Stimulated activated CD4-positive, alpha-beta T cell treated with anti-CD3 and anti-CD28 coated beads, Interleukin-12 subunit alpha, Interleukin-12 subunit beta, amount 100 ng/mL, for 24 hours (primary cell): Measurements from ENCODE around the gene IGFBP3.

Experiments
- DNase-seq, 2 experiments: peaks; one replicate each; pipeline ENCODE4 v3.0.0-alpha.2; 2020; ENCODE audit warnings: low read depth in 2 of 2

IGFBP3 gene

DNA sequence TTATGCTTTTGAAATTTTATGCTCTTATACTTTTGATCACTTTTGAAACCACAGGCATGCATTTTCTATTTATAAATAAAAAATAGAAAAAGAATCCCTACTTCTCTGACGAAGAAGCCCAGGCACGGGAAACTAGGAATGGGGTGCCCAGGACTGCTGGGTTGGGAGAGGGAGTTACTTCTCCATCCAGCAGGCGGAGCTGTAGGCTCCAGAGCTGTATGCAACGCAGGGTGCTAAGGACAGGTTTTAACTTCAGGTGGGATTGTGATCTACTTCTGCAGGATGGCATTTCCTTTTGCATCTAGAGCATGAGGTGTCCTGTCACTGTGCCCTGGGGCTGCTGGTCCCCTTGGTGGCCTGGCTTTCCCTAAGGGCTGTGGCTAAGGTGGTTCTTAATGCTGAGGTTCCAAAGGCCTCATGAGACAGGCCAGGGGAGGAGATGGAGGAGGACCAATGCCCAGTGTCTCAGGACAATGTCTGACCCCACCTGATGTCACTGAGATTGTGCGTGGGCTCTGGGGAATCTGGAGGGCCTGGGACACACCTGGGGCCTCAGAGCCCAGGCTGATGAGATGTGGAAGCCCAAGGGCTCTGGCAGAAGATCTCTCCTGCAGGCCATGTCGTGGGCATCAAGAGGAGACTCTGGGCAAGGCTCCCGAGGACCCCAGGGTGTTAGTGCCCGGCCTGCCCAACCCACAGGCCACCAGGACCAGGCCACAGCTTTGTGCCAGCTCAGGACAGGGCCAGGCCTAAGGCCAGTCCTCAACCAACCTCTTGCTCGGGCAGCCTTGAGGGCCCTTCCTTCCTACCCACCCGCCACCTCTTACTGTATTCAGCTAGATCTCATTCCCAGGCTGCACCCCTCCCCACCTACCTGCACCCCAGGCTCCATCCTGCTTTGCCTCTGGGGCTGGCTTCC lies 48.7 kb downstream of the IGFBP3 start:
- DNase-seq, result no peak

DNA sequence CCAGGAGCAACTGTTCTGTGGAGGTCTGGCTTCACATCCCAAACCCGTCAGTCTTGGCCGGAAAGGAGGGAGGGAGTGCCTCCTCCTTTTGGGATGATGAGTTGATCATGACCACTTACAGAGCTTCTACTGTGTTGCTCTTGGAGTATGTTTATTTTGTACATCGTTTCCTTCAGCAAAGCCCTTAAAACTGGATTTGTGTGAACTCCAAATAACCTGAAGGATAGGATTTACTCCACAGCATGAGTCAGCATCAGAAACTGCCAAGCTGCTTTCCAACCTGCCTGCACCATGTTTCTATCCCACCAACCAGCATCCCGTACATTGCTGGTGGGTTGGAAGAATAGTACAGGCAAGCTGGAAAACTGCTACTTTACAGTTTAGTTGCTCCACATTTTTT lies 51.6 kb downstream of the IGFBP3 start:
- DNase-seq, result no peak

DNA sequence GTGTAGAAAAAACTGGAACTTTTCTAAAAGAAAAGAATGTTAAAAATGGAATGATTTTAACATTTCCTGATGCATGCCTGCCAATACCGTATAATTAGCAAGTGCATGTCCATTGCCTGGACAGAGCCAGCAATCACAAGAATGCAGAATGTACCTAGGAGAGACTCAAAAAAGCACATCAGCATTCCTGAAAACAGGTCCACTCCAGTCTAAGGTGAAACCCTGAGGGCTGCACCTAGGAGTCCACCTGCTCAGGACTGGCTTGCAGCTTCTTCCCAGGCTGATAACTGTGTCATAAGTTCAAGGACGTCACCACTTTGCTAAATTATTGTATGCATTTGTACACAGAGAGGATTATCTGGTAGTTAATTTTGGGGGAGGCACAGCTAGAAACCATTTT lies 53.6 kb downstream of the IGFBP3 start:
- DNase-seq, result no peak

DNA sequence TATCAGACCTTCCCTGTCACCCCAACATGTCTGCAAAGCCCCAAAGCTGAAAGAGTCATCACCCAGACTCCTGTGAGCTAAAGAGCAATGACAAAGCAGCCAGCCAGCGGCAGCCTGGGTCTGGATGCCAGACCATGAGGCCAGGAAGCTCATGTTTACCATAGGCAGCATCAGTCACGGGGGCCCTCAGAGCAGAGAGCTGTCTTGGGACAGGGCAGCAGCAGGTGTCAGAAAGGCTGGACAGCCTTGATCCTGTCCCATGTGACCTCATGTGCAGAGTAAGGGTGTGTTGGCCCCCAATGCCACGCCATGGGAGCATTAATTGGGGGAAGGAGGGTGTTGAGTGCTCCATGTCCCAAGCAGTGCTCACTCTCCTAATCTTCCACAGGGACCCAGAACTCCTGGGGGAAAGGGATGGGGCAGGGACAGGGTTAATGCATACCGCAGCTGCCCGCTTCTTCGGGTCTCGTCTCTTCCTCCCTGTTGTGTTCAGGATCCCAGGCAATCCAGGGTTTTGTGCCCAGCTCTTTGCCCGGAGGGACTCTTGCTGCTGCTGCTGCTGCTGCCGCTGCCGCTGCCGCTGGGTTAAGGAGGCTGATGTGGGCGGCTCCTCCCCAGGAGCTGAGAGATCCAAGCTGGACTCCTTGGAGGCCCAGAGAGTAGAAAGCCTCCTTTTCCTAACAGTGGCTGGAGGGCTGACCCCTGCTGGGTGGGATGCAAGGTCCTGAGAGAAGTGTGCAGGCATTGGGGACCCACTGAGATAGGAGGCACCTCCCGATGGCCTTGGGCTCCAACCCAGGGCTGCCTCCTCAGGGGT lies 55.3 kb downstream of the IGFBP3 start:
- no peak for DNase-seq

DNA sequence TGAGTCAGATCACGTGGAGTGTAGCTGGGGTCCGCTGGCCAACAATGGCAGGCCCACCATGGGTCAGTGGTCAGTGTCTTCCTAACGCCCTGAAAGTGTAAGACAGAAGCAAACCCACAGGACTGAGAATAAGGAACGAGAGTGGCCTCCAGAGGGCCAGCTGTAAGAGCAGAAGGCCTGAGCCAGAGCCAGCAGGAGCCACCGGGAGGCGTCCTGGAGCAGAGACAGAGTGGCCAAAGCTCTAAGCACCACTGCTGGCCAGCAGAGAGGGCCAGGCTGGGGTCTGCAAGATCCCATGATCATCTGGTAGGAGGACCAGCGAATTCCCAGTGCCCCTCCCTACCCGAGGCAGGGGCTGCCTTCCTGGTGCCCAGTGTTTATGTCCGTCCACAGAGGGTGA lies 57.4 kb downstream of the IGFBP3 start:
- DNase-seq, result no peak
